Stimulated activated CD8-positive, alpha-beta memory T cell treated with anti-CD3 and anti-CD28 coated beads, Interleukin-4, amount 100 ng/mL, for 48 hours (primary cell): ENCODE measurements around the gene ZNF800.
"Not testable (repeated sequence)": the region's sequence is repeated elsewhere in the genome, so short reads cannot be mapped to it uniquely, and the experiment has no call there.

Source experiments
- DNase-seq: peaks from one replicate; pipeline ENCODE4 v3.0.0-alpha.2; 2020

ZNF800 gene

GRCh38 chr7:127392566-127393367, at the start of gene ZNF800:
Gene ZNF800 (minus strand): TSS chr7:127392708. CDS start chr7:127391557, 1,151 bp downstream.
- peak; percentile 90 for DNase-seq

- DNase-seq, result no peak
Observed at GRCh38 chr7:127440206-127440605, 47.7 kb upstream of the ZNF800 start.

GRCh38 chr7:127438836-127439235, 46.3 kb upstream of the ZNF800 start:
- no peak for DNase-seq

GRCh38 chr7:127437837-127438236, 45.3 kb upstream of the ZNF800 start:
- DNase-seq, result no peak

GRCh38 chr7:127437241-127437640, 44.7 kb upstream of the ZNF800 start:
- DNase-seq, result no peak

GRCh38 chr7:127429281-127429680, 36.8 kb upstream of the ZNF800 start:
- not testable (repeated sequence) for DNase-seq

- DNase-seq, result no peak
Observed at GRCh38 chr7:127419196-127419595, 26.7 kb upstream of the ZNF800 start.

GRCh38 chr7:127418459-127418858, 26.0 kb upstream of the ZNF800 start:
- no peak for DNase-seq

GRCh38 chr7:127417346-127417745, 24.8 kb upstream of the ZNF800 start:
- no peak for DNase-seq

GRCh38 chr7:127415060-127415742, 22.7 kb upstream of the ZNF800 start:
- no peak for DNase-seq

GRCh38 chr7:127413962-127414361, 21.5 kb upstream of the ZNF800 start:
- no peak for DNase-seq

GRCh38 chr7:127413326-127413725, 20.8 kb upstream of the ZNF800 start:
- DNase-seq, result no peak

- no peak for DNase-seq
Observed at GRCh38 chr7:127411176-127411575, 18.7 kb upstream of the ZNF800 start.

GRCh38 chr7:127409629-127410028, 17.1 kb upstream of the ZNF800 start:
- no peak for DNase-seq

- DNase-seq, result no peak
Observed at GRCh38 chr7:127404286-127405072, 12.0 kb upstream of the ZNF800 start.

GRCh38 chr7:127396184-127396583, 3.7 kb upstream of the ZNF800 start:
- peak; percentile 63 for DNase-seq

GRCh38 chr7:127395104-127395503, 2.6 kb upstream of the ZNF800 start:
- DNase-seq, result peak; percentile 33

GRCh38 chr7:127393368-127394058, 1.0 kb upstream of the ZNF800 start:
- DNase-seq, result peak; percentile 38

GRCh38 chr7:127392182-127392565, 334 bp downstream of the ZNF800 start:
- DNase-seq, result peak; percentile 74

- peak; percentile 65 for DNase-seq
Observed at GRCh38 chr7:127391591-127392181, 822 bp downstream of the ZNF800 start.

GRCh38 chr7:127390817-127391590, 1.5 kb downstream of the ZNF800 start:
- no peak for DNase-seq
